ENCODE data around the gene KIRREL3.
A peak's percentile ranks its signal among the peaks of the same experiment; 100 is the strongest.

The KIRREL3 gene

DNA sequence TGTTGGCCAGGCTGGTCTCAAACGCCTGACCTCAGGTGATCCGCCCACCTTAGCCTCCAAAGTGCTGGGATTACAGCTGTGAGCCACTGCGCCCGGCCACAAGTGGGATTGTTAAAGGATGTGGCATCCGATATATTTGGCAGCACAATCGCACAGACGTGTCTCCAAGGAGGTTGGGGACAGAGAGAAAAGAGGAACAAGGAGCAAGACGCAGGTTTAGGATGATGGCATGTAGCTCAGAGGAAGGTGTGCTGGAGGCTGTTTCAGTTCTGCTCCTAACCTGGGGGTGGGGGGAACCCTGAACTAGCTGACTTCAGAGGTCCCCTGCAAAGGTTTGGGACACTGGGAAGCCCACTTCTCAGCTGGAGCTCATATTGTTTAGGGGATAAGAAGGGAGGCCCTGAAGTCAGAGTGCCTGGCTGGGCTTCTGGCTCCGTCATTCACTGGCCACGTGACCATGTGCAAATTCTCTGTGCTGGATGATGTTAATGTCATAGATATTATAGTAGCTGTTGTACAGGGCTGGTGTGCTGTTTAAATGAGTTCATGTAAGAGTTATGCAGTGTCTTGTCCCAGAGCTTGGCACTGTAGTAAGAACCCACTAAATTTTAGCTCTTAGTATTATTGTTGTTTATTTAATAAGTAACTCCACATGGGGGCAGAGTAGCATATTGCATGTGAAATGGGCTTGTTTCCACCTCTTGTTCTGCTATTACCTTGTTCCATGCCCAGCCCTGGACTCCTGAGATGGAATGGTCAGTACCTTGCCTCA is 515.4 kb downstream of the KIRREL3 start:
- DNase-seq (ENCODE audit: low spot score), result peak; percentile 52

- no peak for DNase-seq (ENCODE audit: low spot score)
Measured at GRCh38 chr11:126484266-126484665, 516.3 kb downstream of the KIRREL3 start.

- no peak for DNase-seq (ENCODE audit: low spot score)
Measured at GRCh38 chr11:126483621-126484195, 516.9 kb downstream of the KIRREL3 start.

DNA sequence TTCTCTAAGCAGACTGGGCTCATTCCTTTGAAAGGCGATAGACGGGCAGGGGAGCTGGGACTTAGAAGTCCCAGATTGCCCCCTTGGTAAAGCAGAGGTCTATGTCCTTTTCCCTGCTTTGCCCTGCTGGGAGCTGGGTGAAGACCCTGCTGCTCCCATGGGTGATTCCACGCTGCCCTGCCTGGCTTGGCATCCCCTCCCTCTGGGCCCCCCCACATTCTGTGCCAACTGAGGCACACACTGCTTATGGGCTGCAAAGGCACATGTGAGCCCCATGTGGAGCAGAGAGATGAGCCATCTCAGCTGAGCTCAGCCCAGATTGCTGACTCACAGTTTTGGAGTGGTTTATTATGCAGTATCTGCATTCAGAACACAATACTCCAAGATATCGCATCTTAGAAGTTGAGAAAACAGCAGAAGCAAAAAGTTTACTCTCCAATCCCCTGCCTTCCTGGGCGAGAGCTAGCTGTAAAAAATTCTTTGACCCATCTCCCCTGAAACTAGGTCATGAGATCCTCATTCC is 517.9 kb downstream of the KIRREL3 start:
- no peak for DNase-seq (ENCODE audit: low spot score)

DNA sequence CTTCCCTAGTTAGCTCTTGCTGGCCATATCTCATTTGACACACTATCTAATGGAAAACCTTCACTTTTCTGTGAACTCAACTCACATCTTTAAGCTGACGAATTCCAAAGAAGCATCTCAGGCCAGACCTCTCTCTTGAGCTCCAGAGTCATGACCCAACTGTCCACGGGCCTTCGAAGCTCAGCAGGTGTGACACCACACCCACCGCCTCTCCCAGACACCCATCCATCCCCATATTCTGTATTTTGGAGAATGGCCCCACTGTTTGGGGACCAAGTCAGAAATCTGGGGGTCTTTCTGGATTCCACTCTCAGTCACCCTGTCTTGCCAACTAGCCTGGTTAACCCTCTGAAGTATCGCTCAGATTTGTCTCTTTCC is 519.3 kb downstream of the KIRREL3 start:
- no peak for DNase-seq (ENCODE audit: low spot score)

DNA sequence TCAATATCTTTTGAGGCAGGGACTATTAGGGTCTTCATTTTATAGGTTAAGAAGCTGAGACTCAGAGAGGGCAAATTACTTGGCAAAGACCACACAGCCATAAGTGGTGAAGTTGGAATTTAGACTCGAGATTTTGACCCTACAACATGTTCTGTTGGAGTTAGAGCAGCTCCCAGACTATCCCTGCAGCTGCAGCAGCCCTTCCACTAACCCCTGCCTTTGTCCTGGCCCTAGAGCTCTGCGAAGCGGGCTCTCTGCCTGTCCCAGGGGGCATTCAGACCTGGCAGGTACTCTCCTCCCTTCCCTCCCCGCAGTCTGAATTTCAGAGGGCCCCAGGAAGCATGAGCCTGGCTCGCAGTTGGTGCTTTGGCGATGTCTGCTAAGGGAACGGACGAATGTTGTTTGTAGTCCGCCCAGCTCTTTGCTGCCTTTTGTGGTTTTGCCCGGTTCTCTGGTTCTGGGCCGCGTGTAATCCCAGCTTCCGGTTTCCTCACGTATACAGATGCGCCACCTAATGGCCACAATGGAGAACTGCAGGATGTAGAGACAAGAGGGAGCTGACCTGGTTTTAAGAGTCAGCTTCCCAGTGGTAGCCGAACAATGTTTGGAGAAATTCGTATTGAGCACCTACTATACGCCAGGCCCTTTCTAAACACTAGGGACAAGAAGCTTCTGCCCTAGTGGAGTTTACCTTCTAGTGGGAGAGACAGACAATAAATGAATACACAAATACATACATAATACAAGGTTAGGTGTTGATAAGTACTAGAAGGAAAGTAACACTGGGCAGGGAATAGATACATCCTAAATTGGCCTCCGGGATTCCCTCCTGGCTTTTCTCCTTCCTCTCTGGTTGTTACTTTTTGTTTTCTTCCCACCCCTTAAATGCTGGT is 519.9 kb downstream of the KIRREL3 start:
- DNase-seq (ENCODE audit: low spot score), result peak; percentile 95

DNA sequence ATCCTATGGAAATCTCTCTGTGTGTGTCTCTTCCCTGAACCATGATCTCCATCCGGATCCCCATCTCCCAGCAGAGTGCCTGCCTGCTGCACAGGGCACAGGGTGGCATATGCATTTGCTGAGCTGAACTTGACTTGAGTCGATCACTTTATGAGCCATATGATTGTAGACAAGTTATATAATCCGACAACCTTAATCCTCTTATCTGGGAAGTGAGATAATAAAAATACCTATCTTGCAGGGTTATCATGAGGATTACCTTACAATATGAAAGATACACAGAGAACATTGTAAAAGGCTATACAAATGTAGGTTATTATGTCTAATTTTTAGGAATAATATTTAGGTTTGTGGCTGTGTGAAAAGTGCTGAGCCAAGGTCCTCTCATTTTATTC is 520.6 kb downstream of the KIRREL3 start:
- DNase-seq (ENCODE audit: low spot score), result no peak

DNA sequence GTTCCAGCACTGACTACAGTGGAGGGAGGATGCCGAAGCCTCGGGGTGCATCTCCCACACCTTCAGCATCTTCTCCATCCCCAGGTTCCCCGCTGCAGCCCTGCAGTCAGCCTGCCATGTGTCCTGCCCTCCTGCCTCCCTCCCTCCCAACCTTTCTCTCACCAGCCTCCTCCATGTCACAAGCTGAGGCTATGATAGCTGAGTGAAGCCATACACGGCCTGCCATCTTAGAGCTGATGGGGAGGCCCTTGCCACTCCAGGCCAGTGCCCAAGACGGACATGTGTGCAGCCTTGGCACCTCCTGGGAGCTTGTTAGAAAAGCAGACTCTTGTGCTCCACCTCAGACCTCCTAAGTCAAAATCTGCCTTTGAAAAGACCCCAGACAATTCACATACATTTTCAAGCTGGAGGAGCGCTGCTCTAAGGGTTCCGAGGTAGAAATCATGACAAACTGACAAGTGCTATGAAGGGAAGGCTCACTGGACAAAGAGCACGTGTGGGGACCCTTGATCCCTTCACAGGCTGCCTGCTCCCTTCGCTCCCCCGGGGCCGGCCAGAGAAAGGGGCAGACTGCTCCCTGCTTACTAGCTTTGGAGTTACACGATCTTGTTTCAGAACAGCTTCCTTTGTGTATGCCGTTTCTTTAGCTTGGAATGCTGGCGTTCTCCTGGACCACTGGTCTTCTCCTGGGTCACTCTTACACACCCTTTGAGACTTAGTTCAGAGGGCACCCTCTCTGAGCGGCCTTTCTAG is 521.2 kb downstream of the KIRREL3 start:
- DNase-seq (ENCODE audit: low spot score), result no peak

GRCh38 chr11:126478466-126478865 is 522.1 kb downstream of the KIRREL3 start:
- no peak for DNase-seq (ENCODE audit: low spot score)

- no peak for DNase-seq (ENCODE audit: low spot score)
Measured at GRCh38 chr11:126477535-126478305, 522.9 kb downstream of the KIRREL3 start.

DNA sequence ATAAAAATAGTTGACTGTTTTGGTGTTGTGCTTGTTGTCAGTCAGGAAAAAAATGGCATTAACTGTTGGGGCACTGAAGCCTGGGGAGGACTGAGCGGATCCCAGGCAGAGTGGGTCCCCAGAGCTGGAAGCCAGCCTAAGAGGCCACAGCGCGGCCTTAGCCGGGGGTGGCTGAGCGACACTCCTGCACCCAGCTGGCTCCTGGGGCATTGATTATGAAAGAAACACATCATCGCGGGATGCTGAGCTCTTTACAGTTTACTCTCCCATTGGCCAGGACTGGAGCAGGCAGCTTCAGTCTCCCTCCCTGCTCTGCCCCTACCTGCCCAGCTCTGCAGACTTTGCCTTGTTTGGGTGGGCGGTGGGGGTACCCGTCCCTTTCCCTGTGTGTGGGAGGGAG is 523.6 kb downstream of the KIRREL3 start:
- DNase-seq (ENCODE audit: low spot score), result no peak

DNA sequence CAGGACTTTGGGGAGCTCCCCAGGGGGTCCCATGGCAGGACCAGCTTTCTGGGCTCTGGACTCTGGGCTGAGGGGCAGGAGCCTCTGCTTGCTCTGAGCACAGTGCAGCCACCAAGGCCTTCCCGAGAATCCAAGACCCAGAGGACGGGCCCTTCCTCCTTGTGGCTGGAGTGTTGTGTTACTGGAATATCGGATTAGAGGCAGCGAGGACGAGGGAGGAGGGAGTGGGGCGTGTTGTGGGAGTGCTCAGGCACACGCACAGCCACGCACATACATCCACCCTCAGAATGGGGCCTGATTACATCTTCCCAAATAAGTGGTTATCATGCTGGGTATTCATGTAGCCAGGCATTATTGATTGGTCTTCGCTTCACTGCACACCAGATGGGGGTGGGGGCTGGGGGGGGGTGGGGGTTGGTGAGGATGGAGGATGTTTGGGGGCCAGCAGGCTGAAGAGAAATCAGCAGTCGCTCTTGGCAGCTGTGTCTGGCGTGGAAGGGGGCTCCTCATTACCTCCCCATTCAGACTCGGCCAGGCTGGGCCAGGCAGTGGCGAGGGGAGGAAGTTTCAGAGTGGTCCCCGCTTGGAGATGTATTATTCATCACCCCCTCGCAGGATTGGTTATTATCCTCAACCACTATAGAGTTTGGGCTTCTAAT is 524.2 kb downstream of the KIRREL3 start:
- no peak for DNase-seq (ENCODE audit: low spot score)

DNA sequence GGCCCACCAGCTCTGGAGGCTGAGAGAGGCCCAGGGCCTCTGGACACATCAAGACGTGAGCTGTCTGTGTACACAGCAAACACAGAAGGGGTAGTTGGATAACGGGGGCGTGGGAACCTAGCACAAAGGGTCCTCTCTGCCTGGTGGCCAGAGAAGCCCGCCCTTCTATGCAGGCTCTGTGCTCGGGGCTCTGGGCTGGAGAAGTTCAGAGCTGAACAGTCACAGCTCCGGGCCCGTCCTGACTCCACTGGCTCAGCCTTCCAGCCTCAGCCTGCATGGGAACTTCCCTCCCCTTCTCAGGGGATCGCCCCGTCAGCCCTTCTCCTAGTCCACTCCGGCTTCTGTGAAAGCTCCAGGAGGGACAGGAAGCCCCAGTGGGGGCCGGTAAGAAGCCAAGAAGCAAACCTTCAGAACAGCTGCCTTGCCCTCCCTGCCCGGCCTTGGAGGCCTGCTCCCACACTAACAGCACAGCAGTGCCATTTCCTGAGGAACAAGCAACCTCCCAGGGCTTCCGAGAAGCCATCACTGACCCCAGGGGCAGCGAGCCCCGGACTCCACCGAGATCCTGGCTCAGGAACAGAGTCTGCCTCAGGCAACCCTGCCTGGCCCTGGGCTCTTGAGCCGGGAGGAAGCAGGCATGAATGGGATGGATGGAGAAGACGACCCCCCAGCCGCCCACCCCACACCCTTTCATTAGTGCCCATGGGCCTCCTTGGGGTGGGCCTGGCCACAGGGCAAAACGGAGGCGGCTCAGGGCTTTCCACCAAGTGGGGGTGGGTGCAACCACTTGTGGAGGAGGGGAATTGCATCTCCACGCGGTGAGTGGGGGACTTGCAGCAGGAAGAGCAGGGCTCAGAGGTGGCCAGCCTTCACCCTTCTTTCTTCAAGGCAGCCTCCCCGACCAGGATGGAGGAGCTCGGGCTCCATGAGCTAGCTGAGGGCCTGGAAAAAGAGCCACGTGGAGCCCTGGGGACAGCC is 525.3 kb downstream of the KIRREL3 start:
- DNase-seq (ENCODE audit: low spot score), result no peak

DNA sequence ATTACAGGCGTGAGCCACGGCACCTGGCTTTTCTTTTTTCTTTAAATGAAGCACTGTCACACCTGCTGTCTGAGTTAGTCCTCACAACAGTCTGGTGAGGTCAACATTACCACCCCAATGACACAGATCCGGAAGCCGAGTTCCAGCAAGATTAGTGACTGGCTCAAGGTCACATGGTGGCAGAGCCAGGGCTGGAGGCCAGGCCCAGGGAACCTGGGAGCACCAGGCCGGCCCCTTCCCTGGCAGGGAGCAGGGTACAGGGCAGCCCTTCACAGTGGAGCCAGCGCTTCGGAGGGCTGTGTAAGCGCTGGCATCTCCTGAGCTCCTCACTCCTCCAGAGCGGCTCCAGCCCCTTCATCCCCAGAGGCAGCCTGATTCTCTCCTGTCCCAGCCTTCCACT is 526.4 kb downstream of the KIRREL3 start:
- DNase-seq (ENCODE audit: low spot score), result no peak

- DNase-seq (ENCODE audit: low spot score), result no peak
Measured at GRCh38 chr11:126473269-126473668, 527.3 kb downstream of the KIRREL3 start.

DNA sequence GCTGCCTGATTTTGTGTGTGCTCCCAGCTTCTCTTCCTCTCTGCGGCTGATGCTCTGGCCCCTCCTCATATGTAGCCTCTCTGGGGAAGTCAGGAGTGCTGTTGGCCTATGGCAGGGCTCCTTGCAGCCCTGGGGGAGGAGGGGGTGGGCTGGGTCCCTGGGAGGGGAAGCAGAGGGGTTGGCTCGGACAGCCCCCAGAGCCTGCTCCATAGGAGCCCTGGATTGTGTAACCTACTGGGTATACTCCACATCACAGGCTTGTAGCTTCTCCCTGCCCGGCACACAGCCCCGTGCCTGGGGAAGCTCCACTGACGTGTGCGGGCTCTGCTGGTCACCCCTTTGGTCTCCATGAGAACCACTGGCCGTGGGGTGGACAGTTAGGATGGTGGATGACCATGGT is 531.3 kb downstream of the KIRREL3 start:
- DNase-seq (ENCODE audit: low spot score), result no peak

DNA sequence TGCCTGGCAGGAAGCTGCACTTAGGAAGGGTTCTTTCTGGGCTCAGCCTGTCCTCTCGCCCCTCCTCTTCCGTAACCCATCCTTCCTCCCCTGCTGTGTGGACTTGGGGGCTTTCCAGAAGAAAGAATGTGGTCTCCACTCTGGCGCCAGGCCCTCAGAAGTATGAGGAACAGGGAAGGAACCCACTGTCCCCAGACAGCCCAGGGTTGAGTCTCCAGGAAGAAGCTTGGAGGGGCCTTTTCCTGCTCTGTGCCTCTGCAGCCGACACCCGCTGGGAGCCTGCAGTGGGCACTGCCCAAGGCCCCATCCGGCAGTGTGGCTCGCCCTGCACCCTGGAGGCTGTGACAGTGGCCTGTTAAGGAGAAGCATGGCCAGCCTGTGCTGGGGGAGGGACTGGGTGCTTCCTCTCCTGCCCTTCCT is 532.5 kb downstream of the KIRREL3 start:
- DNase-seq (ENCODE audit: low spot score), result no peak

- no peak for DNase-seq (ENCODE audit: low spot score)
Measured at GRCh38 chr11:126467471-126467870, 533.1 kb downstream of the KIRREL3 start.

- no peak for DNase-seq (ENCODE audit: low spot score)
Measured at GRCh38 chr11:126467046-126467370, 533.6 kb downstream of the KIRREL3 start.

Measured in AG08395 (cell line).